SJCRH30 (cell line): ENCODE data around the gene SLC6A1. TPM values are rescaled to one million over a fixed set of nuclear protein-coding genes. Genes with fewer than 3 reads are reported as not detected.
"Not testable (repeated sequence)": the region's sequence is repeated elsewhere in the genome, so short reads cannot be mapped to it uniquely, and the experiment has no call there.

ENCODE experiments used
- DNase-seq, 2 experiments: peaks; one replicate each; pipeline ENCODE4 v3.0.0-alpha.2; 2015 to 2020
- H3K27ac ChIP-seq: fragments of 250-450 bp; sonication (Bioruptor Pico); 2 replicates; pipeline ENCODE4 v1.5.1; 2020; ENCODE audit warnings: mild to moderate bottlenecking, moderate library complexity
- H3K27me3 ChIP-seq: fragments of 250-450 bp; sonication (Bioruptor Pico); 2 replicates; pipeline ENCODE4 v1.5.1; 2020; ENCODE audit warnings: mild to moderate bottlenecking, moderate library complexity
- H3K36me3 ChIP-seq: fragments of 250-450 bp; sonication (Bioruptor Pico); 2 replicates; pipeline ENCODE4 v1.5.1; 2020; ENCODE audit warnings: mild to moderate bottlenecking, moderate library complexity
- H3K4me1 ChIP-seq: fragments of 250-450 bp; sonication (Bioruptor Pico); 2 replicates; pipeline ENCODE4 v1.5.1; 2020; ENCODE audit warnings: mild to moderate bottlenecking, moderate library complexity
- H3K4me3 ChIP-seq: fragments of 250-450 bp; sonication (Bioruptor Pico); 2 replicates; pipeline ENCODE4 v1.5.1; 2020; ENCODE audit warnings: mild to moderate bottlenecking, moderate library complexity
- H3K9me3 ChIP-seq: fragments of 250-450 bp; sonication (Bioruptor Pico); replicated peaks from 2 replicates; pipeline ENCODE4 v1.5.1; 2020; ENCODE audit warnings: mild to moderate bottlenecking, moderate library complexity
- total RNA-seq: library from RNA; depleted of rRNA; stranded (reverse); fragments of >200 nt; shearing (Covaris generic); gene quantifications from 2 replicates; pipeline ENCODE4 v1.2.3, GENCODE V29; 2014

SLC6A1 gene
- total RNA-seq, 1 experiment from 2014 or later, result not detected

DNA sequence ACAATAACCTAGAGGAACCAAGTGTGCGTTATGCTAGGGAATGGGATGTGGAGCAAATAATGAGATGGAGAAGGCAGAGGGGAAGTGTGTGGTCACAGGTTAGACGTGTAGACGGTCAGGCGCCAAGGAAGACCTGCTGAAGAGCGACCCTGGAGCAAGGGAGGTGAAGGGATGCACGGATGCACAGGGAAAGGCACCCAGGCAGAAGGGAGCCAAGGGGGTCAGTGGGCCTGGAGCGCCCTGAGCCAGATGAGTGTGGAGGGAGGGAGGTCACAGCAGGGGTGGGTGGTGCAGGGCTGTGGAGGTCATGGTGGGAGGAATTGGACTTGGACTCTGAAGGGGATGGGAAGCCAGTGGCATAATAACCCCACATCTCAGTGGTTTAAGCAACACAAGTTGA lies 70.2 kb downstream of the SLC6A1 start:
- Histone ChIP-seq H3K27ac (no peak overlapping the region), H3K9me3 (no peaks in the 10 kb centered on the region), H3K36me3 (no peaks in the 10 kb centered on the region), H3K4me3 (no peak overlapping the region), H3K27me3 (no peaks in the 10 kb centered on the region), H3K4me1 (no peaks in the 10 kb centered on the region)
- DNase-seq, result no peak

GRCh38 chr3:11071096-11071755 lies 78.7 kb downstream of the SLC6A1 start:
- Histone ChIP-seq H3K36me3 (no peaks in the 10 kb centered on the region), H3K27me3 (no peaks in the 10 kb centered on the region)
- no peak for DNase-seq

GRCh38 chr3:11072631-11073030 lies 80.1 kb downstream of the SLC6A1 start:
- Histone ChIP-seq H3K27ac (no peak overlapping the region), H3K4me1 (no peaks in the 10 kb centered on the region), H3K4me3 (no peak overlapping the region), H3K36me3 (no peaks in the 10 kb centered on the region), H3K9me3 (no peaks in the 10 kb centered on the region; the same call in 1 of the 2 replicates), H3K27me3 (no peaks in the 10 kb centered on the region)
- no peak for DNase-seq

More at GRCh38 chr3:11071096-11071755, 78.7 kb downstream of the SLC6A1 start:
- Histone ChIP-seq H3K27ac (no peak overlapping the region), H3K4me1 (no peaks in the 10 kb centered on the region), H3K9me3 (no peaks in the 10 kb centered on the region; the same call in 1 of the 2 replicates), H3K4me3 (no peak overlapping the region)

GRCh38 chr3:11074011-11074410 lies 81.5 kb downstream of the SLC6A1 start:
- H3K36me3 ChIP-seq, result no peaks in the 10 kb centered on the region
- no peaks in the 10 kb centered on the region; the same call in 1 of the 2 replicates for H3K9me3 ChIP-seq
- H3K27me3 ChIP-seq, result no peaks in the 10 kb centered on the region
- H3K27ac ChIP-seq, result no peak overlapping the region
- no peaks in the 10 kb centered on the region for H3K4me1 ChIP-seq
- H3K4me3 ChIP-seq, result no peak overlapping the region
- DNase-seq, result no peak

GRCh38 chr3:11074451-11074850 lies 81.9 kb downstream of the SLC6A1 start:
- no peak for DNase-seq
- Histone ChIP-seq H3K9me3 (no peaks in the 10 kb centered on the region; the same call in 1 of the 2 replicates), H3K27me3 (no peaks in the 10 kb centered on the region)

GRCh38 chr3:11075122-11075521 lies 82.6 kb downstream of the SLC6A1 start:
- not testable (repeated sequence) for H3K27ac ChIP-seq, H3K4me3 ChIP-seq, H3K4me1 ChIP-seq, DNase-seq, H3K36me3 ChIP-seq, H3K27me3 ChIP-seq, H3K9me3 ChIP-seq

More at GRCh38 chr3:11074451-11074850, 81.9 kb downstream of the SLC6A1 start:
- Histone ChIP-seq H3K27ac (no peak overlapping the region), H3K4me1 (no peaks in the 10 kb centered on the region), H3K36me3 (no peaks in the 10 kb centered on the region), H3K4me3 (no peak overlapping the region)

DNA sequence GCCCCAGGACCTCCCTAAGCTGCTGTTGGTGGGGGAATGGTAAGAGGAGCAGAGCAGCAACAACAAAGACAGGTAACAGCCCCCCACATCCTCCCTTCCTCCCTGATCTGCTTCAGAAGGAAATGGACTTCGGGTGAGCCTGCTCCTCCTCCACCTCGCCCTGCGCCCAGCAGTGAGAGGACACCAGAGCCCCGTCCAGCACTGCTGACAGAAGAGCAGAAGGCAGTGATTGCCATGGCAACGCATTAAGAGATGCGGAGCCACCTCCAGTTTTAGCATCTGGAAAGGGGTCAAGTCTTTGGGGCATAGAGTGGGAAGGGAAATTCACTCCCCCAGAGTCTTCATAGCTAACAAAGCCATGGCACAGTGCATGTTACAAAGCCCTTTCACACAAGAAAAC lies 84.2 kb downstream of the SLC6A1 start:
- H3K9me3 ChIP-seq, result no peaks in the 10 kb centered on the region; the same call in 1 of the 2 replicates
- no peaks in the 10 kb centered on the region for H3K4me1 ChIP-seq
- H3K36me3 ChIP-seq, result no peaks in the 10 kb centered on the region
- no peak for DNase-seq
- H3K27ac ChIP-seq, result no peak overlapping the region
- H3K27me3 ChIP-seq, result no peaks in the 10 kb centered on the region
- no peak overlapping the region for H3K4me3 ChIP-seq

- no peak overlapping the region for H3K27ac ChIP-seq
- no peak overlapping the region for H3K4me3 ChIP-seq
- H3K9me3 ChIP-seq, result no peaks in the 10 kb centered on the region; the same call in 1 of the 2 replicates
- H3K27me3 ChIP-seq, result no peaks in the 10 kb centered on the region
- H3K36me3 ChIP-seq, result no peaks in the 10 kb centered on the region
- DNase-seq, result no peak
- H3K4me1 ChIP-seq, result no peaks in the 10 kb centered on the region
Observed at GRCh38 chr3:11077466-11077865, 84.9 kb downstream of the SLC6A1 start.

- H3K27me3 ChIP-seq, result no peaks in the 10 kb centered on the region
- no peaks in the 10 kb centered on the region for H3K36me3 ChIP-seq
- no peaks in the 10 kb centered on the region for H3K4me1 ChIP-seq
- no peak overlapping the region for H3K4me3 ChIP-seq
- no peak for DNase-seq
- no peak overlapping the region for H3K27ac ChIP-seq
- H3K9me3 ChIP-seq, result no peaks in the 10 kb centered on the region
Observed at GRCh38 chr3:11078826-11079515, 86.4 kb downstream of the SLC6A1 start.

DNA sequence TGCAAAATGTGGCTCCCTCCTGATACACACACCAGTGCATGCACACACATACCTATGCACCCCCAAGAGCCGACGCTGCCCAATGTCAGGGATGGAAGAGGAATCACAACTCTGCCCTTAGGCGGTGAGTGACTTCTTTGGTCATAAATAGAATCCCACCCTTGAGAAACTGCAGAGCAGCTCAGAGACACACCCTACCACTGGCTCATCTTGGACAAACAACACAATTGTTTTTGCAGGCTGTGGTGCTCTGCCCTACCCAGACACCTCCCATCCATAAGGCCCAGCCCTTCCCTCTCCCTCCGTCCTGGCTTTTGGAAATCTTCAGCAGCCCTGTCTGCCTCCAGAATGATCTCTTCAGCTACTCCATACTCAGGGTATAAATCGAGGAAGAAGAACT lies 87.9 kb downstream of the SLC6A1 start:
- Histone ChIP-seq H3K27ac (no peak overlapping the region), H3K36me3 (no peaks in the 10 kb centered on the region), H3K9me3 (no peaks in the 10 kb centered on the region), H3K27me3 (no peaks in the 10 kb centered on the region), H3K4me3 (no peak overlapping the region), H3K4me1 (no peaks in the 10 kb centered on the region)
- DNase-seq, result no peak

GRCh38 chr3:11084098-11084497 lies 91.5 kb downstream of the SLC6A1 start:
- H3K4me1 ChIP-seq, result no peaks in the 10 kb centered on the region
- H3K9me3 ChIP-seq, result no peaks in the 10 kb centered on the region
- DNase-seq, result no peak

GRCh38 chr3:11084677-11085076 lies 92.1 kb downstream of the SLC6A1 start:
- H3K36me3 ChIP-seq, result no peaks in the 10 kb centered on the region
- H3K4me3 ChIP-seq, result no peak overlapping the region
- no peak for DNase-seq
- H3K27me3 ChIP-seq, result no peaks in the 10 kb centered on the region
- no peaks in the 10 kb centered on the region; the same call in 1 of the 2 replicates for H3K4me1 ChIP-seq
- no peaks in the 10 kb centered on the region for H3K9me3 ChIP-seq
- no peak overlapping the region for H3K27ac ChIP-seq

More at GRCh38 chr3:11084098-11084497, 91.5 kb downstream of the SLC6A1 start:
- Histone ChIP-seq H3K27ac (no peak overlapping the region), H3K4me3 (no peak overlapping the region), H3K27me3 (no peaks in the 10 kb centered on the region), H3K36me3 (no peaks in the 10 kb centered on the region)

- Histone ChIP-seq H3K9me3 (no peaks in the 10 kb centered on the region), H3K27ac (no peak overlapping the region), H3K36me3 (no peaks in the 10 kb centered on the region), H3K4me3 (no peak overlapping the region), H3K4me1 (no peaks in the 10 kb centered on the region; the same call in 1 of the 2 replicates), H3K27me3 (no peaks in the 10 kb centered on the region)
- DNase-seq, result no peak
Observed at GRCh38 chr3:11085093-11085840, 92.7 kb downstream of the SLC6A1 start.

- Histone ChIP-seq H3K9me3 (no peaks in the 10 kb centered on the region), H3K27ac (no peak overlapping the region)
Observed at GRCh38 chr3:11086856-11087255, 94.3 kb downstream of the SLC6A1 start.

DNA sequence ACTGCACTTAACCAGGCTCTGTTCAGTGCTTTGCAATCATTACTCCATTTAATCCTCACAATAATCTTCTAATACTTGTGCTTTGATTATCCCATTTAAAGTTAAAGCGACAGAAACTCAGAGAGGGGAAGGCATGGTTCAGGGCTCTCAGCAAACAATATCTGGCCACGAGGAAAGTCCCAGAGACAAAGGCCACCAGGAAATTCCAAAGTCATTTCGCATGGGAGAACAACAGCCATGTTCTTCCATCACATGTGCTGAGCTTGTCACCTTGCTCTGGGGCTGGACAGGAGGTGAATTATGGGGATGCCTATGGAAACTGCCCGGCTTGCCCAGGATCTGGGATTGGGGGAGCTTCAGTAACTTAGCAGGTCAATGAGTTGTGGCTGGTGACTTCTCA lies 95.5 kb downstream of the SLC6A1 start:
- Histone ChIP-seq H3K9me3 (no peaks in the 10 kb centered on the region), H3K27me3 (no peaks in the 10 kb centered on the region), H3K4me1 (no peaks in the 10 kb centered on the region; the same call in 1 of the 2 replicates), H3K27ac (no peak overlapping the region), H3K36me3 (no peaks in the 10 kb centered on the region), H3K4me3 (no peak overlapping the region)
- DNase-seq, result no peak

More at GRCh38 chr3:11086856-11087255, 94.3 kb downstream of the SLC6A1 start:
- no peak overlapping the region for H3K4me3 ChIP-seq
- no peaks in the 10 kb centered on the region for H3K36me3 ChIP-seq
- no peak for DNase-seq
- no peaks in the 10 kb centered on the region for H3K27me3 ChIP-seq
- H3K4me1 ChIP-seq, result no peaks in the 10 kb centered on the region; the same call in 1 of the 2 replicates
